ENCODE results near the gene ETV5. TPM values are rescaled to one million over a fixed set of nuclear protein-coding genes. Genes with fewer than 3 reads are reported as not detected.

ETV5 gene
- total and polyA plus RNA-seq, 7 experiments from 2014 or later: 0.56 to 2.3 (median 0.97) TPM; not detected in 3

GRCh38 chr3:186093271-186093900 is 15.5 kb downstream of the ETV5 start:
- Histone ChIP-seq H3K4me3 (ENCODE audit: low read length) (no peak overlapping the region), H3K9me3 (ENCODE audit: control insufficient read depth in 2 of 3, low read length in 3 of 3) (no peaks in the 10 kb centered on the region), H3K4me1 (ENCODE audit: control insufficient read depth in 2 of 2, insufficient read depth in 2 of 2, low read length in 2 of 2) (no peaks in the 10 kb centered on the region), H3K27me3 (ENCODE audit: control insufficient read depth in 2 of 2, insufficient read depth in 2 of 2, low read length in 2 of 2) (peaks cover 0 to 4% of the 10 kb centered on the region in 2 donors), H3K36me3 (ENCODE audit: control insufficient read depth in 2 of 3, insufficient read depth in 3 of 3, low read length in 3 of 3) (no peaks in the 10 kb centered on the region), H3K27ac (ENCODE audit: low read depth, low read length) (no peak overlapping the region)
- peaks cover 45 to 73% (median 57%) of the 10 kb centered on the region in 5 donors for H3K27me3 Mint-ChIP-seq
- H3K36me3 Mint-ChIP-seq: no peaks in the 10 kb centered on the region
- H3K27ac Mint-ChIP-seq: no peak overlapping the region
- H3K4me3 Mint-ChIP-seq: no peak overlapping the region
- CTCF ChIA-PET: no interaction called here
- POLR2A ChIA-PET: no interaction called here
- no peaks in the 10 kb centered on the region for H3K9me3 Mint-ChIP-seq
- intact Hi-C loops (cut with micrococcal nuclease): no loop called here
- ATAC-seq (no peak), DNase-seq (no peak)
- H3K4me1 Mint-ChIP-seq: peaks cover 0 to 7% (median 5%) of the 10 kb centered on the region in 7 donors

- H3K27ac ChIP-seq (ENCODE audit: low read depth, low read length): no peak overlapping the region
- H3K36me3 ChIP-seq (ENCODE audit: control insufficient read depth in 2 of 3, insufficient read depth in 3 of 3, low read length in 3 of 3): no peaks in the 10 kb centered on the region
- DNase-seq (no peak), ATAC-seq (no peak)
- CTCF ChIA-PET: no interaction called here
- peaks cover 0 to 3% (median 0%) of the 10 kb centered on the region in 5 donors for H3K36me3 Mint-ChIP-seq
- H3K4me3 Mint-ChIP-seq: no peak overlapping the region
- peaks cover 38 to 71% (median 52%) of the 10 kb centered on the region in 5 donors for H3K27me3 Mint-ChIP-seq
- H3K4me1 ChIP-seq (ENCODE audit: control insufficient read depth in 2 of 2, insufficient read depth in 2 of 2, low read length in 2 of 2): no peaks in the 10 kb centered on the region
- no peak overlapping the region for H3K4me3 ChIP-seq (ENCODE audit: low read length)
- H3K9me3 ChIP-seq (ENCODE audit: control insufficient read depth in 2 of 3, low read length in 3 of 3): no peaks in the 10 kb centered on the region
- H3K9me3 Mint-ChIP-seq: no peaks in the 10 kb centered on the region
- H3K4me1 Mint-ChIP-seq: peaks cover 0 to 5% (median 0%) of the 10 kb centered on the region in 7 donors
- H3K27ac Mint-ChIP-seq: no peak overlapping the region
- POLR2A ChIA-PET: no interaction called here
- H3K27me3 ChIP-seq (ENCODE audit: control insufficient read depth in 2 of 2, insufficient read depth in 2 of 2, low read length in 2 of 2): peaks cover 0 to 4% of the 10 kb centered on the region in 2 donors
- intact Hi-C loops (cut with micrococcal nuclease): no loop called here
Measured at GRCh38 chr3:186092360-186093070, 16.4 kb downstream of the ETV5 start.

- POLR2A ChIA-PET: no interaction called here
- H3K27ac ChIP-seq (ENCODE audit: low read depth, low read length): no peak overlapping the region
- H3K4me1 ChIP-seq (ENCODE audit: control insufficient read depth in 2 of 2, insufficient read depth in 2 of 2, low read length in 2 of 2): no peaks in the 10 kb centered on the region
- no peak overlapping the region for H3K27ac Mint-ChIP-seq
- H3K4me3 Mint-ChIP-seq: no peak overlapping the region
- H3K36me3 ChIP-seq (ENCODE audit: control insufficient read depth in 2 of 3, insufficient read depth in 3 of 3, low read length in 3 of 3): no peaks in the 10 kb centered on the region
- no peaks in the 10 kb centered on the region for H3K27me3 ChIP-seq (ENCODE audit: control insufficient read depth in 2 of 2, insufficient read depth in 2 of 2, low read length in 2 of 2)
- ATAC-seq (no peak), DNase-seq (no peak)
- peaks cover 31 to 62% (median 42%) of the 10 kb centered on the region in 5 donors for H3K27me3 Mint-ChIP-seq
- no peaks in the 10 kb centered on the region for H3K9me3 ChIP-seq (ENCODE audit: control insufficient read depth in 2 of 3, low read length in 3 of 3)
- H3K36me3 Mint-ChIP-seq: peaks cover 0 to 3% (median 0%) of the 10 kb centered on the region in 5 donors
- intact Hi-C loops (cut with micrococcal nuclease): no loop called here
- no peak overlapping the region for H3K4me3 ChIP-seq (ENCODE audit: low read length)
- CTCF ChIA-PET: no interaction called here
- H3K9me3 Mint-ChIP-seq: no peaks in the 10 kb centered on the region
- no peaks in the 10 kb centered on the region for H3K4me1 Mint-ChIP-seq
Measured at GRCh38 chr3:186090901-186091300, 18.0 kb downstream of the ETV5 start.

GRCh38 chr3:186088335-186088734 is 20.6 kb downstream of the ETV5 start:
- H3K4me3 Mint-ChIP-seq: no peak overlapping the region

GRCh38 chr3:186084264-186084663 is 24.6 kb downstream of the ETV5 start:
- intact Hi-C loops (cut with micrococcal nuclease): no loop called here
- no peaks in the 10 kb centered on the region for H3K9me3 Mint-ChIP-seq

More at GRCh38 chr3:186088335-186088734, 20.6 kb downstream of the ETV5 start:
- no peaks in the 10 kb centered on the region for H3K9me3 Mint-ChIP-seq
- H3K27ac Mint-ChIP-seq: no peak overlapping the region
- ATAC-seq (no peak), DNase-seq (no peak)
- ChIA-PET POLR2A (no interaction called here), CTCF (interaction anchor here (0.6 to 0.8 kb wide), 2 partner anchors 452 to 529 kb away, joined by 3 to 5 read pairs; no protein-coding TSS in a partner anchor)
- Histone ChIP-seq H3K4me1 (ENCODE audit: control insufficient read depth in 2 of 2, insufficient read depth in 2 of 2, low read length in 2 of 2) (no peaks in the 10 kb centered on the region), H3K4me3 (ENCODE audit: low read length) (no peak overlapping the region), H3K36me3 (ENCODE audit: control insufficient read depth in 2 of 3, insufficient read depth in 3 of 3, low read length in 3 of 3) (no peaks in the 10 kb centered on the region), H3K27me3 (ENCODE audit: control insufficient read depth in 2 of 2, insufficient read depth in 2 of 2, low read length in 2 of 2) (no peaks in the 10 kb centered on the region), H3K27ac (ENCODE audit: low read depth, low read length) (no peak overlapping the region), H3K9me3 (ENCODE audit: control insufficient read depth in 2 of 3, low read length in 3 of 3) (no peaks in the 10 kb centered on the region)
- intact Hi-C loops (cut with micrococcal nuclease): no loop called here
- no peaks in the 10 kb centered on the region for H3K4me1 Mint-ChIP-seq
- H3K27me3 Mint-ChIP-seq: peaks cover 17 to 54% (median 23%) of the 10 kb centered on the region in 5 donors
- peaks cover 0 to 3% (median 0%) of the 10 kb centered on the region in 5 donors for H3K36me3 Mint-ChIP-seq

GRCh38 chr3:186083746-186084145 is 25.1 kb downstream of the ETV5 start:
- peaks cover 0 to 3% (median 0%) of the 10 kb centered on the region in 5 donors for H3K36me3 Mint-ChIP-seq
- no peak overlapping the region for H3K4me3 Mint-ChIP-seq
- DNase-seq (no peak), ATAC-seq (no peak)
- no peaks in the 10 kb centered on the region for H3K4me1 Mint-ChIP-seq
- no peak overlapping the region for H3K27ac Mint-ChIP-seq
- H3K4me1 ChIP-seq (ENCODE audit: control insufficient read depth in 2 of 2, insufficient read depth in 2 of 2, low read length in 2 of 2): no peaks in the 10 kb centered on the region
- CTCF ChIA-PET: interaction anchor here (0.7 kb wide), 1 partner anchor 497 kb away, joined by 3 read pairs; no protein-coding TSS in a partner anchor
- POLR2A ChIA-PET: no interaction called here
- no peak overlapping the region for H3K4me3 ChIP-seq (ENCODE audit: low read length)
- no peaks in the 10 kb centered on the region for H3K9me3 ChIP-seq (ENCODE audit: control insufficient read depth in 2 of 3, low read length in 3 of 3)
- no peaks in the 10 kb centered on the region for H3K36me3 ChIP-seq (ENCODE audit: control insufficient read depth in 2 of 3, insufficient read depth in 3 of 3, low read length in 3 of 3)
- no peak overlapping the region for H3K27ac ChIP-seq (ENCODE audit: low read depth, low read length)
- H3K27me3 ChIP-seq (ENCODE audit: control insufficient read depth in 2 of 2, insufficient read depth in 2 of 2, low read length in 2 of 2): no peaks in the 10 kb centered on the region
- peaks cover 0 to 52% (median 15%) of the 10 kb centered on the region in 5 donors for H3K27me3 Mint-ChIP-seq
- intact Hi-C loops (cut with micrococcal nuclease): no loop called here
- no peaks in the 10 kb centered on the region for H3K9me3 Mint-ChIP-seq

More at GRCh38 chr3:186084264-186084663, 24.6 kb downstream of the ETV5 start:
- no peaks in the 10 kb centered on the region for H3K36me3 ChIP-seq (ENCODE audit: control insufficient read depth in 2 of 3, insufficient read depth in 3 of 3, low read length in 3 of 3)
- no peaks in the 10 kb centered on the region for H3K4me1 ChIP-seq (ENCODE audit: control insufficient read depth in 2 of 2, insufficient read depth in 2 of 2, low read length in 2 of 2)
- H3K27ac ChIP-seq (ENCODE audit: low read depth, low read length): no peak overlapping the region
- ATAC-seq (no peak), DNase-seq (no peak)
- Mint-ChIP-seq H3K27me3 (peaks cover 0 to 54% (median 15%) of the 10 kb centered on the region in 5 donors), H3K27ac (no peak overlapping the region), H3K4me1 (no peaks in the 10 kb centered on the region), H3K4me3 (no peak overlapping the region), H3K36me3 (peaks cover 0 to 3% (median 0%) of the 10 kb centered on the region in 5 donors)
- CTCF ChIA-PET: interaction anchor here (0.7 kb wide), 2 partner anchors 10 to 496 kb away, joined by 3 to 4 read pairs; no protein-coding TSS in a partner anchor
- no peaks in the 10 kb centered on the region for H3K9me3 ChIP-seq (ENCODE audit: control insufficient read depth in 2 of 3, low read length in 3 of 3)
- H3K27me3 ChIP-seq (ENCODE audit: control insufficient read depth in 2 of 2, insufficient read depth in 2 of 2, low read length in 2 of 2): no peaks in the 10 kb centered on the region
- POLR2A ChIA-PET: no interaction called here
- H3K4me3 ChIP-seq (ENCODE audit: low read length): no peak overlapping the region
